Ishikawa (cell line): Measurements from ENCODE around the gene SLC25A41.

Source experiments
- CEBPB ChIP-seq: IDR thresholded peaks from 2 replicates; pipeline ENCODE4 v1.6.1; 2012
- CREB1 ChIP-seq: IDR thresholded peaks from 2 replicates; pipeline ENCODE4 v1.6.1; 2012; ENCODE audit warnings: low read depth
- EGR1 ChIP-seq: IDR thresholded peaks from 2 replicates; pipeline ENCODE4 v1.6.1; 2012
- EP300 ChIP-seq: IDR thresholded peaks from 2 replicates; pipeline ENCODE4 v1.6.1; 2012; ENCODE audit warnings: borderline replicate concordance
- FOXM1 ChIP-seq: IDR thresholded peaks from 2 replicates; pipeline ENCODE4 v1.6.1; 2012; ENCODE audit warnings: low read depth, borderline replicate concordance
- NFIC ChIP-seq: IDR thresholded peaks from 2 replicates; pipeline ENCODE4 v1.6.1; 2012
- RAD21 ChIP-seq: IDR thresholded peaks from 2 replicates; pipeline ENCODE4 v1.6.1; 2012; ENCODE audit warnings: low read depth
- REST ChIP-seq: IDR thresholded peaks from 2 replicates; pipeline ENCODE4 v1.6.1; 2012; ENCODE audit warnings: low read depth, mild to moderate bottlenecking
- TAF1 ChIP-seq: IDR thresholded peaks from 2 replicates; pipeline ENCODE4 v1.6.1; 2012; ENCODE audit warnings: low read depth, mild to moderate bottlenecking
- TCF12 ChIP-seq: IDR thresholded peaks from 2 replicates; pipeline ENCODE4 v1.6.1; 2012; ENCODE audit warnings: low read depth
- TEAD4 ChIP-seq: IDR thresholded peaks from 2 replicates; pipeline ENCODE4 v1.6.1; 2012
- YY1 ChIP-seq: IDR thresholded peaks from 2 replicates; pipeline ENCODE4 v1.6.1; 2012; ENCODE audit warnings: low read depth
- ZBTB7A ChIP-seq: IDR thresholded peaks from 2 replicates; pipeline ENCODE4 v1.6.1; 2012; ENCODE audit warnings: low read depth
- TF ChIP-seq, protein P1 (sequence below): IDR thresholded peaks from 2 replicates; pipeline ENCODE4 v1.6.1; 2012
- TF ChIP-seq, protein P2 (sequence below): IDR thresholded peaks from 2 replicates; pipeline ENCODE4 v1.6.1; 2012

Gene SLC25A41

DNA sequence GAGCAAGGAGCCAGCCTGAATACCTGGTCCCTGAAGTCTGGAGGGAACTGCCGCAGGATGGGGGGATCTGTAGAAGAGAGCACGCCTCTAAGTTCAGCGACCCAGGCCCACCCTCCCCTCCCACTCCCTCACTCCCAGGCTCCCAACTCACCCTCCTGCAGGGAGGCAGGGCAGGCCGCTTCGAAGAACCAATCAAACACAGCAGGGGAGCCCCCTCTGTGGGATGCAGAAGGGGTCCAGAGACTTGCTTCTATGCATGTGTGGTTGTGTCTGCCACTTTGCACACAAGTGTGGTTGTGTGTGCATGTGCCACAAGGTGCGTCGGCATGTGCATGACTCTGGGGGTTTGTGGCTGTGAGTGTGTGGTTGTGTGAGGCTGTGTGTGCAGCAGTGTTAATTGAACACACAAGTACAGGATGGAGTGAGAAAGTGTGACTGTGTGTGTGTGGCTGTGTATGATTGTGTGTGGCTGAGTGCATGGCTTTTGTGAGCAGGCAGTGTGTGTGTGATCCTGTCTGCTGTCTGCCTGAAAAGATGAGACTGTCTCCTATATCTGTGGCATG is 46.4 kb upstream of the SLC25A41 start:
- TF ChIP-seq, protein P1, sequence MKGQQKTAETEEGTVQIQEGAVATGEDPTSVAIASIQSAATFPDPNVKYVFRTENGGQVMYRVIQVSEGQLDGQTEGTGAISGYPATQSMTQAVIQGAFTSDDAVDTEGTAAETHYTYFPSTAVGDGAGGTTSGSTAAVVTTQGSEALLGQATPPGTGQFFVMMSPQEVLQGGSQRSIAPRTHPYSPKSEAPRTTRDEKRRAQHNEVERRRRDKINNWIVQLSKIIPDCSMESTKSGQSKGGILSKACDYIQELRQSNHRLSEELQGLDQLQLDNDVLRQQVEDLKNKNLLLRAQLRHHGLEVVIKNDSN = no peak
- TF ChIP-seq CEBPB (no peak), FOXM1 (no peak), TCF12 (no peak), CREB1 (no peak), YY1 (no peak), REST (no peak)

GRCh38 chr19:6478815-6479214 is 45.3 kb upstream of the SLC25A41 start:
- TF ChIP-seq YY1 (no peak), CREB1 (no peak)

DNA sequence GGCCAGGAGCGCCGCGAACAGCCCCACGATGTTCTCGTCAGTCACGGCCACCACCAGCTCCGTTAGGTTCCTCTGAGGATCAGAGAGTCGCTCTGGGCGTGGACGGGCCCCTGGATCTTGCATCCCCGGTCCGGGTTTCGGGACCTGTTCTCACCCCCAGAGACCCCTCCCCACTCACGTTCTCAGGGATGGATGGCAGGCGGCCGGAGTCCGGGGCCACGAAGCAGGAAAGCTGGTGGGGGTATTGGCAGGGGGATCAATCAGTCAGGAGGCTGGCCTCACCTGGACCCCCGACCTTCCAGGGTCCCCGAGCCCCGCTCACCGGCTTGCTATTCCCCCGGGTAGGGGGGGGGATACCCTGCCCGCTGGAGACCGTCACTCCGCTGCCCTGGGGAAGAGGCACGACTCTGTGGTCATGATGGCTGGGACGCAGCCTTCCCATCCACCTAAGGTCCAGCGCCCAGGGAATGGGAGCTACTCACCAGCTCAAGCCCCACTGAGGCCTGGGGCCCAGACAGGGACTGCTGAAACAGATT is 43.4 kb upstream of the SLC25A41 start:
- TF ChIP-seq REST = no peak
- TF ChIP-seq, protein P1 = no peak
- no peak for TF ChIP-seq RAD21
- TF ChIP-seq, protein P2, sequence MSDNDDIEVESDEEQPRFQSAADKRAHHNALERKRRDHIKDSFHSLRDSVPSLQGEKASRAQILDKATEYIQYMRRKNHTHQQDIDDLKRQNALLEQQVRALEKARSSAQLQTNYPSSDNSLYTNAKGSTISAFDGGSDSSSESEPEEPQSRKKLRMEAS = no peak
- TF ChIP-seq CEBPB = no peak
- TF ChIP-seq NFIC = no peak
- no peak; the same call in 1 of the 2 replicates for TF ChIP-seq ZBTB7A
- no peak for TF ChIP-seq EGR1
- no peak for TF ChIP-seq FOXM1
- no peak for TF ChIP-seq TCF12
- no peak for TF ChIP-seq TAF1
- no peak for TF ChIP-seq CREB1
- no peak for TF ChIP-seq EP300
- TF ChIP-seq TEAD4 = no peak
- no peak for TF ChIP-seq YY1

- peak; percentile 46; the same call in 1 of the 2 replicates for TF ChIP-seq ZBTB7A
- TF ChIP-seq CREB1 = peak; percentile 50; the same call in 1 of the 2 replicates
- TF ChIP-seq TAF1 = 0 out of 2 replicates have a peak, but pooled peaks have one; percentile 30
- TF ChIP-seq EGR1 = no peak
These were observed 42.8 kb upstream of the SLC25A41 start for GRCh38 chr19:6476155-6476895.

DNA sequence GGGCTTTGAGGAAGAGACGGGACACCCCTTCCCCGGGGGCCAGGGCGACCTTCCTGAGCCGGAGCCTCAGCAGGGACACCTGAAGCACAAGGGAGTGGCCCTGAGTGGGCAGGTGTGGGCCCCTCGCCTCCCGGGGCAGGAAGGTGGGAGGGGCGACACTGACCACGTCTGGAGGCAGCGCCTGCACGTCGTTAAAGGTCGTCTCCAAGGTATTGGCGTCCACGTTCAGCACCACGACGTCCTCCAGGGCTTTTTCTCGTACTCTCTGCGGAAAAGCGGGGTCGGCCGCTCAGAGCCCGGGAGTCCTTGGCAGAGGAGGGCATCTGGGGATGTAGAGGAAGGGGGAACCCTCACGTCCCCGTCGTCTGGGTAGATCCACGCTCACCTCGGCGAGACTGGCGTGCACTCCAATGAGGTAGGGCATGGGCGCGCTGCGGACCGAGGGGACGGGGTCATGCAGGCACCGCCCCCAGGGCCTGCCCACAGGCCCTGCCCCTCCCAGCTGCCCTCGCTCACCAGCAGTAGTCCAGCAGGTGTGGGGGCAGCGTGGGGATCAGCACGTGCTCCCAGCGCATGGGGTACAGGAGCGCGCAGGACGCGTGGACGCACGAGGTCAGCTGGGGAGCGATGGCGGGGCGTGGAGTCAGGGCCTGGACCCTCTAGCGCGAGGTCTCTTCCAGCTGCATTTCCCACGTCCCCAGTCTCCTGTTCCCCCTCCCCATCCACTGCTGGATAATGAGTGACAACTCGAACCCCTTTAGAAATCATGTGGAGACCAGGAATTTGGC is 42.0 kb upstream of the SLC25A41 start:
- no peak for TF ChIP-seq TEAD4
- TF ChIP-seq RAD21 = no peak
- no peak for TF ChIP-seq REST
- TF ChIP-seq CEBPB = no peak
- TF ChIP-seq, protein P2 = peak; percentile 100
- no peak for TF ChIP-seq EGR1
- no peak for TF ChIP-seq NFIC
- TF ChIP-seq TAF1 = no peak
- TF ChIP-seq TCF12 = 0 out of 2 replicates have a peak, but pooled peaks have one; percentile 36
- TF ChIP-seq CREB1 = no peak
- no peak for TF ChIP-seq YY1
- TF ChIP-seq EP300 = no peak
- TF ChIP-seq, protein P1 = peak; percentile 65
- no peak for TF ChIP-seq FOXM1
- TF ChIP-seq ZBTB7A = peak; percentile 22; the same call in 1 of the 2 replicates
